OCI-LY1 (cell line): ENCODE data around the gene CKAP2.
"Not testable (repeated sequence)": the region's sequence is repeated elsewhere in the genome, so short reads cannot be mapped to it uniquely, and the experiment has no call there.

Source experiments
- EZH2 ChIP-seq: fragments of 200-600 bp; sonication (generic), shearing (Covaris generic); IDR thresholded peaks from 2 replicates; pipeline ENCODE4 v1.8.0; 2017; ENCODE audit warnings: borderline replicate concordance, mixed run types, mild to moderate bottlenecking, antibody characterized with exemption, low read length, moderate library complexity, mixed read lengths
- TF ChIP-seq, protein P1 (sequence below): fragments of 200-600 bp; sonication (generic), shearing (Covaris generic); IDR thresholded peaks from 2 replicates; pipeline ENCODE4 v1.5.1; 2017; ENCODE audit warnings: mild to moderate bottlenecking, antibody characterized with exemption, low read length, moderate library complexity, mixed read lengths

DNA sequence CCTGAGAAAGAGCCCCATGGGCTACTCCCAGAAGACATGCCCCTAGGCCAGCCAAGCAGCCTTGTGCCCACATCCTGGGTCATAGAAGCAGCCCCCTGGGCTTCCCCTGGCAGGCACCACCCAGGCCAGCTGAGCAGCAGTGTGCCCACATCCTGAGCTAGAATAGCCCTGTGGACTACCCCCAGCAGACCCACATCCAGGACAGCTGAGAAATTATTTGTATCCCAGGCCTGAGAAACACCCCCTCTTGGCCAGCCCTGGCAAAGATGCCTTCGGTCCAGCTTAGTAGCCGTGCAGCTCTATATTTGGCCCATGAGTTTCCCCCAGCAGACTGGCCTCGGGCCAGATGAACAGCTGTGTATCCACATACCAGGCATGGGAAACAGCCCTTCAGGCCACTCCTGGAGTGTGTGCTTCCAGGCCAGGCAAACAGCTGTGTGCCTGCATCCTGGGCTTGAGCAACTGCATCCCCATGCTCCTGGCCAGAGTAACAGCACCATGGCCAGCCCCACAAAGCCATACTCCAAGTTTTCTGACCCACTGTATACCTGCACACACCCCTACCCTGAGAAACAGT is 55.0 kb downstream of the CKAP2 start:
- TF ChIP-seq, protein P1, sequence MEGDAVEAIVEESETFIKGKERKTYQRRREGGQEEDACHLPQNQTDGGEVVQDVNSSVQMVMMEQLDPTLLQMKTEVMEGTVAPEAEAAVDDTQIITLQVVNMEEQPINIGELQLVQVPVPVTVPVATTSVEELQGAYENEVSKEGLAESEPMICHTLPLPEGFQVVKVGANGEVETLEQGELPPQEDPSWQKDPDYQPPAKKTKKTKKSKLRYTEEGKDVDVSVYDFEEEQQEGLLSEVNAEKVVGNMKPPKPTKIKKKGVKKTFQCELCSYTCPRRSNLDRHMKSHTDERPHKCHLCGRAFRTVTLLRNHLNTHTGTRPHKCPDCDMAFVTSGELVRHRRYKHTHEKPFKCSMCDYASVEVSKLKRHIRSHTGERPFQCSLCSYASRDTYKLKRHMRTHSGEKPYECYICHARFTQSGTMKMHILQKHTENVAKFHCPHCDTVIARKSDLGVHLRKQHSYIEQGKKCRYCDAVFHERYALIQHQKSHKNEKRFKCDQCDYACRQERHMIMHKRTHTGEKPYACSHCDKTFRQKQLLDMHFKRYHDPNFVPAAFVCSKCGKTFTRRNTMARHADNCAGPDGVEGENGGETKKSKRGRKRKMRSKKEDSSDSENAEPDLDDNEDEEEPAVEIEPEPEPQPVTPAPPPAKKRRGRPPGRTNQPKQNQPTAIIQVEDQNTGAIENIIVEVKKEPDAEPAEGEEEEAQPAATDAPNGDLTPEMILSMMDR, result not testable (repeated sequence)
- TF ChIP-seq EZH2, result not testable (repeated sequence)
